Epithelial cell of esophagus (primary cell): ENCODE results near the gene GLT6D1.
"Not testable (repeated sequence)": the region's sequence is repeated elsewhere in the genome, so short reads cannot be mapped to it uniquely, and the experiment has no call there.

ENCODE experiments used
- DNase-seq: peaks from one replicate; pipeline ENCODE4 v3.0.0; 2010; ENCODE audit warnings: low read depth
- H3K4me3 ChIP-seq: 2 replicates; pipeline ENCODE4 v1.5.1; 2011; ENCODE audit warnings: mild to moderate bottlenecking, low read length, control low read depth
- TF ChIP-seq, protein P1 (sequence below): IDR thresholded peaks from 2 replicates; pipeline ENCODE4 v1.5.1; 2011; ENCODE audit warnings: low read depth, mild to moderate bottlenecking, low read length, control low read depth, inconsistent platforms; ENCODE audit not compliant: insufficient read depth; ENCODE audit errors: missing control alignments

The GLT6D1 gene

DNA sequence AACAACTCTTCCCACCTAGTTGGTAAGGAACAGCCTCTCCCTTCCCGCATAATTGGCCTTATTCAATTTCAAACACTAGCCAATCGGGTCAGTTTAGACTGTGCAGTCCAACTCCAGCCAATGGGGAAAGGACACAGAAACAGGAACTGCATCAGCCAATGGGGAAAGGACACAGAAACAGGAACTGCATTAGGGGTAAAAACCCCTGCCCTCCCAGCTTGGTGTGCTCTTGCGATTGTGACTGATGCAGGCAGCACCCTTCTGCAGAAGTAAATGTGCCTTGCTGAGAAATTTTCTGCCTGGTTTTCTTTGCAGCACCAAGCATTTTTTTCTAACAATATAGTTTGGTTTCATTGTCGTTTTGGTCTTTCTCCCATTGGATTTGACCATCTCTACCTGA lies 8.5 kb upstream of the GLT6D1 start:
- no peak for DNase-seq

DNA sequence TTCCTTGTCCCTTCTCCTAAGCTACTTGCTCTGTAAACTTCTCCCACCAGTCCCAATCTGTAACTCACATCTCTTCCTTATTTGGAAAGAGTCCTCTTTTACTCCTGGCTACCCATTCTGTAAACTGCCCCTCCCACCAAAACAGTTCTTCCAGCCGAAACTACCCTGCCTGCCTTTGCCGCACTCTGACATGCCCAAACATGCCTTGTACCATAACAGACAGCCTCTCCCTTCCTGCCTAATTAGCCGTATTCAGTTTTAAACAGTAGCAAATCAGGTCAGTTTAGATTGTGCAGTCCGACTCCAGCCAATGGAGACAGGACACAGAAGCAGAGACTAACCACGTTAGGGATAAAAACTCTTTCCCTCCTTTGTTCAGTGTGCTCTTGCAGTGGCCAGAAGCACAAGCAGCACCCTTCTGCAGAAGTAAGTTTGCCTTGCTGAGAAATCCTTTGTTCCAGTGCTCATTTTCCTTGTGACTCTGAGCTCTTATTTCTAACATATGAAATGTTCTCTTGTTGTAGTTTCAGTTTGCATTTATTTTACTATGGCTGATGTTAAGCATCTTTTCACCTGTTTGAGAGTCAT lies 5.4 kb upstream of the GLT6D1 start:
- TF ChIP-seq, protein P1, sequence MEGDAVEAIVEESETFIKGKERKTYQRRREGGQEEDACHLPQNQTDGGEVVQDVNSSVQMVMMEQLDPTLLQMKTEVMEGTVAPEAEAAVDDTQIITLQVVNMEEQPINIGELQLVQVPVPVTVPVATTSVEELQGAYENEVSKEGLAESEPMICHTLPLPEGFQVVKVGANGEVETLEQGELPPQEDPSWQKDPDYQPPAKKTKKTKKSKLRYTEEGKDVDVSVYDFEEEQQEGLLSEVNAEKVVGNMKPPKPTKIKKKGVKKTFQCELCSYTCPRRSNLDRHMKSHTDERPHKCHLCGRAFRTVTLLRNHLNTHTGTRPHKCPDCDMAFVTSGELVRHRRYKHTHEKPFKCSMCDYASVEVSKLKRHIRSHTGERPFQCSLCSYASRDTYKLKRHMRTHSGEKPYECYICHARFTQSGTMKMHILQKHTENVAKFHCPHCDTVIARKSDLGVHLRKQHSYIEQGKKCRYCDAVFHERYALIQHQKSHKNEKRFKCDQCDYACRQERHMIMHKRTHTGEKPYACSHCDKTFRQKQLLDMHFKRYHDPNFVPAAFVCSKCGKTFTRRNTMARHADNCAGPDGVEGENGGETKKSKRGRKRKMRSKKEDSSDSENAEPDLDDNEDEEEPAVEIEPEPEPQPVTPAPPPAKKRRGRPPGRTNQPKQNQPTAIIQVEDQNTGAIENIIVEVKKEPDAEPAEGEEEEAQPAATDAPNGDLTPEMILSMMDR = no peak
- H3K4me3 ChIP-seq = no peak overlapping the region
- no peak for DNase-seq

More for the DNA sequence above, 8.5 kb upstream of the GLT6D1 start:
- no peak overlapping the region for H3K4me3 ChIP-seq
- TF ChIP-seq, protein P1 = no peak

DNA sequence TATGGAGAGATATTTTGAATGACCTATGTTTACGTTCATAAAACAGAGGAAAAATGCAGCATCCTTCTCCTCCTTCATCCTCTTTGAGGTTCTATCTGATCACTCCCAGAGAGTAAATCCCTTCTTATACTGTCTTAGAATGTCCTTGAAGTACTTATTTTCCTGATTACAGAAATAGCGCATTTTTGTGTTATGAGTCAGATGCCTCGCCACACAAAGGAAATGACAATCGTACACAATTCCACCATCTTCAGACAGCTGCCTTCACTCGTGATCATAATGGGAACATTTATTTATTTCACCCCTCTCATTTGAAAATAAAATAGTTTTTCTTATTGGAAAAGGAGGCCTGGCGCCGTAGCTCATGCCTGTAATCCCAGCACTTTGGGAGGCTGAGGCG lies 2.4 kb upstream of the GLT6D1 start:
- TF ChIP-seq, protein P1 = no peak
- no peak overlapping the region for H3K4me3 ChIP-seq
- DNase-seq = no peak

DNA sequence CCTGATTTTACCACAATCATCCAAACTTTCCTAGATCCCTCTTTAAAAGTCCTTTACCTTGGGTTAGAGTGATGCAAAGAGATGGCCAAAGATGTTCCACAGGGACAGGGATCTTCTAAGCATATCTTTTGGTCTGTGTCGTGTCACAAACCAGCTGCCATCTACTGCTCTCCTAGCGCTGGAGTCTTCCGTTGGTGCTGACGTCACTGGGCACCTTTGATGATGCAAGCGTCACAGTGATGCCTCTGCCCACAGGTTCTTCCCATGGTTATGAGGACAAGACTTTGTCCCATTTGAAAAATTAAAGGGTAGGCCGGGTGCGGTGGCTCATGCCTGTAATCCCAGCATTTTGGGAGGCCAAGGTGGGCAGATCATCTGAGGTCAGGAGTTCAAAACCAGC lies 1.7 kb upstream of the GLT6D1 start:
- TF ChIP-seq, protein P1 = no peak
- H3K4me3 ChIP-seq = no peak overlapping the region
- DNase-seq = no peak

DNA sequence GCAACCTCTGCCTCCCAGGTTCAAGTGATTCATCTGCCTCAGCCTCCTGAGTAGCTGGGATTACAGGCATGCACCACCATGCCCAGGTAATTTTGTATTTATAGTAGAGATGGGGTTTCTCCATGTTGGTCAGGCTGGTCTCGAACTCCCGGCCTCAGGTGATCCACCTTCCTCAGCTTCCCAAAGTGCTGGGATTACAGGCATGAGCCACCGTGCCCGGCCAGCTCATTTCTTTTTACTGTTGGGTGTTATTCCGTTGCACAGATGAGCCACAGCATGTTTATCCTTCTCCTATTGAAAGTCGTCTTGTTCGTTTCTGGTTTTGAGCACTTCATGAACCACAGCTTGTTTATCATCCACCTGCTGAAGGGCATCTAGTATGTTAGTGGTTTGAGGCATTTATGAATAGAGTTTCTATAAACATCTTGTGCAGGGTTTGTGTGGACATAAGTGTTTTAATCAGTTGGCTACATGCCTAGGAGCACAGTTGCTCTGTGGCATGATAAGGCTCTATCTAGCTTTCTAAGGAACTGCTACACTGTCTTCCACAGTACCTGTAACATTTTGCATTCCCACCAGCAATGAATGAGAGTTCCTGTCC lies 2.3 kb downstream of the GLT6D1 start:
- not testable (repeated sequence) for H3K4me3 ChIP-seq, DNase-seq

DNA sequence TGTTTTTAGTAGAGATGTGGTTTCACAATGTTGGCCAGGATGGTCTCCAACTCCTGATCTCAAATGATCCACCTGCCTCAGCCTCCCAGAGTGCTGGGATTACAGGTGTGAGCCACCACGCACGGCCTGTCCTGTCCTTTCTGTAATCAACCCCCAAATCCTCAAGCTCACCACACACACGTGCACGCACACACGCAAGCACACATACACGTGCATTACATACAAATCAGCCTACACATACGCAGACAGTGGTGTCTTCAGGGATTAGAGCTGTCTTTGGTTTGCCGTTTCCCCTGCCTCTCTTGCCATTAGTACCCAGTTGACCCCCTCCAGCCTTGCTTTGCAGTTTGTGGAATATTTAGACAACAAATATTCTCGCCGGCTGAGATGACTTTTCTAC lies 6.5 kb downstream of the GLT6D1 start:
- DNase-seq = no peak
- TF ChIP-seq, protein P1 = no peak
- no peak overlapping the region for H3K4me3 ChIP-seq

DNA sequence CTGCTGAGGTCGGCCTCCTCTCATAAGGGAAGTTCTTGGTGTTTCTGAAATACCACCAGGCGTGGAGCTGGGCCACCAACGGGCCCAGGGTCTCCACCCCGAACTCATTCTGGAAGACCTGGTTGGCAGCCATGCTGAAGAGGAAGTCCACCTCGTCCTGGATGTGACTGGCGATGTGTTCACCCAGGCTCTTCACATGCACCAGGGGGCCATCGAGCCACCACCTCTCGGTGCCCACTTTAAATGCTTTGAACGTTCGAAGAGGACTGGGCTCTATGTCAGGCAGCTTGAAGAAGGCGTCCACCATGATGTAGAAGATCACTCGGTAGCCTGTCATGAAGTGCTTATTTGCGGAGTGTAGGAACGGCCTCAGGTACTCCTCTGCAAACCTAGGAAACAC lies 15.1 kb downstream of the GLT6D1 start:
- TF ChIP-seq, protein P1 = no peak
- no peak for DNase-seq
- H3K4me3 ChIP-seq = no peak overlapping the region
